HCT116 (cell line): ENCODE measurements around the gene RNF13. TPM values are rescaled to one million over a fixed set of nuclear protein-coding genes. Genes with fewer than 3 reads are reported as not detected.

Experiments used
- ATAC-seq: fragments of 200-7000 bp; cut with Tn5 transposase; 2 replicates; pipeline ENCODE4 v1.9.1; 2020; ENCODE audit warnings: mild to moderate bottlenecking, moderate library complexity
- BruUV-seq: library from RNA; stranded (reverse); fragments of 400-500 nt; replicated peaks from 2 replicates; lab custom pipeline; 2021; lab: Mats Ljungman, UMichigan
- CTCF ChIA-PET: fragments of 300-600 bp; sonication (Branson Sonifier 250); formaldehyde crosslinking; loops from one replicate; lab custom pipeline; 2021; ENCODE audit warnings: antibody characterized with exemption; lab: Charles Lee
- POLR2A ChIA-PET: fragments of 300-600, 350-600 bp; sonication (Branson Sonifier 250); formaldehyde crosslinking; loops from one replicate; lab custom pipeline; 2021; ENCODE audit warnings: antibody characterized with exemption; lab: Charles Lee
- RAD21 ChIA-PET, 2 experiments: fragments of 300-600 bp; sonication (Branson Sonifier 250); formaldehyde crosslinking; loops; one replicate each; lab custom pipeline; 2023; ENCODE audit warnings: low total read pairs in 2 of 2; ENCODE audit not compliant: uncharacterized antibody in 2 of 2, unreplicated experiment in 2 of 2, low non-redundant PET in 1 of 2; lab: Charles Lee
- DNase-seq: peaks from one replicate; pipeline ENCODE4 v3.0.0-alpha.2; 2010; ENCODE audit warnings: low read depth, low spot score
- H2AFZ ChIP-seq: fragments of 200-600 bp; shearing (Covaris generic), sonication (generic); 2 replicates; pipeline ENCODE4 v1.6.1; 2017; ENCODE audit warnings: low read depth, mixed run types, mixed read lengths, antibody characterized with exemption, low read length; ENCODE audit not compliant: poor library complexity, severe bottlenecking
- H3K27ac ChIP-seq: 2 replicates; pipeline ENCODE4 v1.5.1; 2012; ENCODE audit warnings: low read depth, low read length
- H3K27me3 ChIP-seq: fragments of 200-600 bp; sonication (generic); 2 replicates; pipeline ENCODE4 v1.6.1; 2016; ENCODE audit warnings: mixed run types, low read length, mixed read lengths; ENCODE audit not compliant: insufficient read depth
- H3K36me3 ChIP-seq, 2 experiments: fragments of 200-500 bp in 1 of 2; fragments of 200-600 bp in 1 of 2; sonication (Bioruptor generic) in 1 of 2; sonication (generic) in 1 of 2; 2 replicates each; pipeline versions ENCODE4 v1.5.1 to v1.6.1; 2014 to 2016; ENCODE audit warnings: low read length in 2 of 2, inconsistent platforms in 1 of 2, mixed read lengths in 1 of 2, mixed run types in 1 of 2; ENCODE audit not compliant: insufficient read depth in 2 of 2, control insufficient read depth in 1 of 2
- H3K4me1 ChIP-seq, 2 experiments: fragments of 200-600 bp in 1 of 2; sonication (generic) in 1 of 2; 2 replicates each; pipeline versions ENCODE4 v1.5.1 to v1.6.1; 2012 to 2017; ENCODE audit warnings: low read length in 2 of 2, inconsistent platforms in 1 of 2, mild to moderate bottlenecking in 1 of 2, mixed read lengths in 1 of 2, mixed run types in 1 of 2, moderate library complexity in 1 of 2; ENCODE audit not compliant: insufficient read depth in 2 of 2, control insufficient read depth in 1 of 2
- H3K4me2 ChIP-seq: fragments of 200-600 bp; sonication (generic); 2 replicates; pipeline ENCODE4 v1.6.1; 2017; ENCODE audit warnings: mixed run types, low read length, mixed read lengths
- H3K4me3 ChIP-seq, 2 experiments: fragments of 200-600 bp in 1 of 2; sonication (generic) in 1 of 2; replicated peaks in 1 of 2; 2 replicates each; pipeline ENCODE4 v1.5.1; 2011 to 2016; ENCODE audit warnings: low read length in 2 of 2, control low read depth in 1 of 2, low read depth in 1 of 2, mild to moderate bottlenecking in 1 of 2, mixed read lengths in 1 of 2, mixed run types in 1 of 2
- H3K79me2 ChIP-seq: fragments of 200-600 bp; sonication (generic); 2 replicates; pipeline ENCODE4 v1.6.1; 2017; ENCODE audit warnings: mild to moderate bottlenecking, mixed run types, low read length, moderate library complexity, mixed read lengths; ENCODE audit not compliant: insufficient read depth
- H3K9ac ChIP-seq: fragments of 200-600 bp; sonication (generic); 2 replicates; pipeline ENCODE4 v1.6.1; 2016; ENCODE audit warnings: low read length, mixed read lengths
- H3K9me2 ChIP-seq: fragments of 200-600 bp; sonication (generic), shearing (Covaris generic); 2 replicates; pipeline ENCODE4 v1.6.1; 2017; ENCODE audit warnings: mixed run types, mild to moderate bottlenecking, moderate library complexity; ENCODE audit not compliant: insufficient read depth
- H3K9me3 ChIP-seq, 2 experiments: fragments of 200-500 bp in 1 of 2; fragments of 200-600 bp in 1 of 2; sonication (Bioruptor generic) in 1 of 2; sonication (generic) in 1 of 2; 2 replicates each; pipeline ENCODE4 v1.6.1; 2014 to 2017; ENCODE audit warnings: low read length in 2 of 2, mixed read lengths in 2 of 2, inconsistent platforms in 1 of 2, low read depth in 1 of 2, mild to moderate bottlenecking in 1 of 2, mixed run types in 1 of 2, moderate library complexity in 1 of 2; ENCODE audit not compliant: control insufficient read depth in 1 of 2, insufficient read depth in 1 of 2
- H4K20me1 ChIP-seq: fragments of 200-600 bp; sonication (generic), shearing (Covaris generic); 2 replicates; pipeline ENCODE4 v1.6.1; 2017; ENCODE audit warnings: mixed run types, mild to moderate bottlenecking, moderate library complexity; ENCODE audit not compliant: insufficient read depth
- ATF3 ChIP-seq: IDR thresholded peaks from 2 replicates; pipeline ENCODE4 v1.6.1; 2012
- CBX3 ChIP-seq: IDR thresholded peaks from 2 replicates; pipeline ENCODE4 v1.6.1; 2012; ENCODE audit warnings: low read depth
- CEBPB ChIP-seq: IDR thresholded peaks from 2 replicates; pipeline ENCODE4 v1.6.1; 2012; ENCODE audit warnings: low read depth
- EGR1 ChIP-seq: IDR thresholded peaks from 2 replicates; pipeline ENCODE4 v1.6.1; 2012; ENCODE audit warnings: low read depth
- ELF1 ChIP-seq: IDR thresholded peaks from 2 replicates; pipeline ENCODE4 v1.6.1; 2012; ENCODE audit warnings: low read depth, borderline replicate concordance
- EZH2 ChIP-seq: fragments of 200-600 bp; sonication (generic); IDR thresholded peaks from 2 replicates; pipeline ENCODE4 v1.6.1; 2017; ENCODE audit warnings: antibody characterized with exemption, mixed run types
- EZH2phosphoT487 ChIP-seq: fragments of 200-600 bp; IDR thresholded peaks from 2 replicates; pipeline ENCODE4 v1.6.1; 2018; ENCODE audit warnings: antibody characterized with exemption, borderline replicate concordance
- FOSL1 ChIP-seq: IDR thresholded peaks from 2 replicates; pipeline ENCODE4 v1.6.1; 2012; ENCODE audit warnings: low read depth
- JUND ChIP-seq: IDR thresholded peaks from 2 replicates; pipeline ENCODE4 v1.6.1; 2012
- MAX ChIP-seq: IDR thresholded peaks from 2 replicates; pipeline ENCODE4 v1.6.1; 2012
- POLR2A ChIP-seq: IDR thresholded peaks from 2 replicates; pipeline ENCODE4 v1.7.0; 2011; ENCODE audit warnings: borderline replicate concordance; ENCODE audit not compliant: insufficient read depth, insufficient read length; ENCODE audit errors: extremely low read depth
- POLR2AphosphoS5 ChIP-seq: IDR thresholded peaks from 2 replicates; pipeline ENCODE4 v1.6.1; 2011; ENCODE audit warnings: mild to moderate bottlenecking, low read depth, low read length, moderate library complexity
- RAD21 ChIP-seq: IDR thresholded peaks from 2 replicates; pipeline ENCODE4 v1.6.1; 2012; ENCODE audit warnings: low read depth, mild to moderate bottlenecking
- SIN3A ChIP-seq: IDR thresholded peaks from 2 replicates; pipeline ENCODE4 v1.6.1; 2012; ENCODE audit warnings: low read depth
- SP1 ChIP-seq: IDR thresholded peaks from 2 replicates; pipeline ENCODE4 v1.6.1; 2012; ENCODE audit warnings: low read depth
- SRF ChIP-seq: IDR thresholded peaks from 2 replicates; pipeline ENCODE4 v1.6.1; 2012; ENCODE audit warnings: low read depth
- TCF7L2 ChIP-seq: IDR thresholded peaks from 2 replicates; pipeline ENCODE4 v1.7.0; 2011; ENCODE audit warnings: borderline replicate concordance, inconsistent platforms; ENCODE audit not compliant: insufficient read depth, insufficient read length; ENCODE audit errors: extremely low read depth
- YY1 ChIP-seq: IDR thresholded peaks from 2 replicates; pipeline ENCODE4 v1.6.1; 2011; ENCODE audit warnings: low read length, low read depth, moderate library complexity, mild to moderate bottlenecking; ENCODE audit not compliant: insufficient replicate concordance; ENCODE audit errors: extremely low read depth
- ZBTB33 ChIP-seq: IDR thresholded peaks from 2 replicates; pipeline ENCODE4 v1.6.1; 2011; ENCODE audit warnings: mild to moderate bottlenecking, low read length, moderate library complexity; ENCODE audit not compliant: insufficient replicate concordance; ENCODE audit errors: extremely low read depth
- ZFX ChIP-seq: fragments of 450-650 bp; IDR thresholded peaks from 2 replicates; pipeline ENCODE4 v1.6.1; 2017
- intact Hi-C: fragments of 100-400 bp; cut with micrococcal nuclease; formaldehyde crosslinking; loops from 2 replicates; pipeline ENCODE4 v1.10.0; 2022
- total RNA-seq: library from RNA; stranded (reverse); gene quantifications from one replicate; pipeline ENCODE4 v1.2.1, GENCODE V29; 2021; ENCODE audit not compliant: unreplicated experiment

The RNF13 gene
- total RNA-seq, 1 experiment from 2014 or later, result 39.9 TPM

- no peaks in the 10 kb centered on the region for H3K9me2 ChIP-seq
- intact Hi-C loops, result no loop called here
- no peaks in the 10 kb centered on the region for H3K27me3 ChIP-seq
- ATAC-seq, result no peak
- ChIA-PET POLR2A (interaction anchor here (1.3 kb wide), 1 partner anchor 15 kb away, joined by 3 read pairs; no protein-coding TSS in a partner anchor), RAD21 (no interaction called here), CTCF (interaction anchor here (0.9 kb wide), 1 partner anchor 21 kb away, joined by 3 read pairs; no protein-coding TSS in a partner anchor)
- no peak within 1 kb of the TSS for H3K27ac ChIP-seq
- H4K20me1 ChIP-seq, result no peaks in the 10 kb centered on the region
- no peaks in the 10 kb centered on the region for H3K79me2 ChIP-seq
- no peak for DNase-seq
- no peak within 1 kb of the TSS for H3K4me2 ChIP-seq
- peaks cover 7 to 15% of the 10 kb centered on the region in 2 experiments; a peak in 3 of 4 replicates for H3K4me1 ChIP-seq
- H3K36me3 ChIP-seq, result no peaks in the 10 kb centered on the region
- peak within 1 kb of the TSS; percentile 59 for H2AFZ ChIP-seq
- TF ChIP-seq CEBPB, result no peak
- TF ChIP-seq EZH2, result no peak
- TF ChIP-seq EGR1, result no peak
- no peak for TF ChIP-seq YY1
- no peak for TF ChIP-seq CBX3
- TF ChIP-seq EZH2phosphoT487, result no peak
- TF ChIP-seq TCF7L2, result no peak
- TF ChIP-seq ELF1, result no peak
- TF ChIP-seq JUND, result no peak
- TF ChIP-seq ATF3, result no peak
- no peak for TF ChIP-seq POLR2AphosphoS5
- no peak for TF ChIP-seq ZBTB33
- TF ChIP-seq ZFX, result no peak
- no peak for TF ChIP-seq POLR2A
- no peak for TF ChIP-seq SRF
- no peak for TF ChIP-seq SP1
- no peak for TF ChIP-seq RAD21
- TF ChIP-seq FOSL1, result no peak
- TF ChIP-seq MAX, result no peak
- TF ChIP-seq SIN3A, result no peak
- H3K4me3 ChIP-seq, result no peak within 1 kb of the TSS
- H3K9ac ChIP-seq, result no peak within 1 kb of the TSS
- no TSS peak for BruUV-seq
- H3K9me3 ChIP-seq, result no peaks in the 10 kb centered on the region
These were observed 20.4 kb upstream of the RNF13 start, which contains the start of gene ANKUB1 for GRCh38 chr3:149792452-149793270. TSS of gene ANKUB1 (minus strand) at chr3:149792554. CDS start at chr3:149792366, 188 bp downstream.
